K562 treated with DMSO at 1 percent for 48 hours (cell line): ENCODE results near the gene FREM2. TPM values are rescaled to one million over a fixed set of nuclear protein-coding genes. Genes with fewer than 3 reads are reported as not detected.

Experiments used
- total RNA-seq: library from RNA; unstranded; fragments of 300-600 nt; gene quantifications from 2 replicates; pipeline ENCODE4 v1.2.3, GENCODE V29; 2022; ENCODE audit warnings: low replicate concordance; ENCODE audit errors: extremely low read depth

FREM2 gene
- total RNA-seq = not detected in 2 replicates

GRCh38 chr13:38686577-38687245, at the start of gene FREM2:
FREM2 (plus strand) TSS chr13:38687077; CDS start chr13:38687345, 268 bp downstream.

